Measurements from ENCODE around the gene OBSCN. TPM values are rescaled to one million over a fixed set of nuclear protein-coding genes. Genes with fewer than 3 reads are reported as not detected.

OBSCN gene
- total and polyA plus RNA-seq, 2 donors (not counting 1 experiment from before 2014, with no cell fraction given), result 10.0 to 63.9 TPM

GRCh38 chr1:228364068-228364705, 156.3 kb downstream of the OBSCN start:
- TF ChIP-seq, protein P1, sequence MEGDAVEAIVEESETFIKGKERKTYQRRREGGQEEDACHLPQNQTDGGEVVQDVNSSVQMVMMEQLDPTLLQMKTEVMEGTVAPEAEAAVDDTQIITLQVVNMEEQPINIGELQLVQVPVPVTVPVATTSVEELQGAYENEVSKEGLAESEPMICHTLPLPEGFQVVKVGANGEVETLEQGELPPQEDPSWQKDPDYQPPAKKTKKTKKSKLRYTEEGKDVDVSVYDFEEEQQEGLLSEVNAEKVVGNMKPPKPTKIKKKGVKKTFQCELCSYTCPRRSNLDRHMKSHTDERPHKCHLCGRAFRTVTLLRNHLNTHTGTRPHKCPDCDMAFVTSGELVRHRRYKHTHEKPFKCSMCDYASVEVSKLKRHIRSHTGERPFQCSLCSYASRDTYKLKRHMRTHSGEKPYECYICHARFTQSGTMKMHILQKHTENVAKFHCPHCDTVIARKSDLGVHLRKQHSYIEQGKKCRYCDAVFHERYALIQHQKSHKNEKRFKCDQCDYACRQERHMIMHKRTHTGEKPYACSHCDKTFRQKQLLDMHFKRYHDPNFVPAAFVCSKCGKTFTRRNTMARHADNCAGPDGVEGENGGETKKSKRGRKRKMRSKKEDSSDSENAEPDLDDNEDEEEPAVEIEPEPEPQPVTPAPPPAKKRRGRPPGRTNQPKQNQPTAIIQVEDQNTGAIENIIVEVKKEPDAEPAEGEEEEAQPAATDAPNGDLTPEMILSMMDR (IDR thresholded peaks at IDR 0.05), result no peak
- no peak for TF ChIP-seq EZH2 (IDR thresholded peaks at IDR 0.05; ENCODE audit: borderline replicate concordance, insufficient read depth, low read depth, low read length, poor library complexity, severe bottlenecking)
- H3K79me2 ChIP-seq (ENCODE audit: control insufficient read depth, insufficient read depth, low read length), result no peaks in the 10 kb centered on the region
- intact Hi-C loops (cut with micrococcal nuclease), result no loop called here
- DNase-seq, result no peak
- H3K9me3 ChIP-seq (ENCODE audit: control extremely low read depth in 1 of 3, control insufficient read depth in 2 of 3, insufficient read depth in 1 of 3, low read length in 2 of 3), result no peaks in the 10 kb centered on the region
- H3K36me3 ChIP-seq (replicated peaks in 1 of 2; ENCODE audit: control extremely low read depth in 1 of 2, control insufficient read depth in 1 of 2, extremely low read depth in 1 of 2, insufficient read depth in 2 of 2, low read length in 1 of 2), result no peaks in the 10 kb centered on the region
- no peak overlapping the region for H3K27ac ChIP-seq (ENCODE audit: low read length in 2 of 2)
- POLR2A ChIA-PET, result no interaction called here
- H3K9ac ChIP-seq (ENCODE audit: low read length), result no peak overlapping the region
- H4K20me1 ChIP-seq (ENCODE audit: control insufficient read depth, insufficient read depth, low read length, poor library complexity, severe bottlenecking), result no peaks in the 10 kb centered on the region
- H2AFZ ChIP-seq (ENCODE audit: insufficient read depth, low read depth, low read length, poor library complexity, severe bottlenecking), result no peak overlapping the region
- no peaks in the 10 kb centered on the region for H3K9me3 Mint-ChIP-seq (ENCODE audit: insufficient read depth)
- no peak overlapping the region for H3K4me2 ChIP-seq (replicated peaks; ENCODE audit: low read depth, low read length, poor library complexity, severe bottlenecking)
- CTCF ChIA-PET, result no interaction called here
- no peak overlapping the region for H3K4me3 ChIP-seq (ENCODE audit: control extremely low read depth in 1 of 5, extremely low read depth in 1 of 5, insufficient read depth in 1 of 5, low read depth in 2 of 5, low read length in 4 of 5)
- WGBS (ENCODE audit: insufficient coverage), result 90% methylated on average over 12 of the region's 12 CpGs
- no peak overlapping the region for H3K4me3 Mint-ChIP-seq
- ATAC-seq (ENCODE audit: low read depth), result no peak
- no peaks in the 10 kb centered on the region for H3K4me1 Mint-ChIP-seq
- no peaks in the 10 kb centered on the region for H3K27me3 Mint-ChIP-seq
- H3K4me1 ChIP-seq (ENCODE audit: control insufficient read depth in 2 of 2, insufficient read depth in 2 of 2, low read length in 2 of 2), result no peaks in the 10 kb centered on the region
- no peaks in the 10 kb centered on the region for H3K27me3 ChIP-seq (replicated peaks in 1 of 4; ENCODE audit: control extremely low read depth in 1 of 4, control insufficient read depth in 3 of 4, insufficient read depth in 4 of 4, low read length in 3 of 4)
- no peak overlapping the region for H3K27ac Mint-ChIP-seq

GRCh38 chr1:228364706-228365213, 156.9 kb downstream of the OBSCN start:
- Mint-ChIP-seq H3K4me1 (no peaks in the 10 kb centered on the region), H3K27me3 (no peaks in the 10 kb centered on the region), H3K27ac (no peak overlapping the region), H3K9me3 (ENCODE audit: insufficient read depth) (no peaks in the 10 kb centered on the region), H3K4me3 (no peak overlapping the region)
- ATAC-seq (ENCODE audit: low read depth) (no peak), DNase-seq (no peak)
- no peaks in the 10 kb centered on the region for H3K9me3 ChIP-seq (ENCODE audit: control extremely low read depth in 1 of 3, control insufficient read depth in 2 of 3, insufficient read depth in 1 of 3, low read length in 2 of 3)
- H3K27me3 ChIP-seq (replicated peaks in 1 of 4; ENCODE audit: control extremely low read depth in 1 of 4, control insufficient read depth in 3 of 4, insufficient read depth in 4 of 4, low read length in 3 of 4), result no peaks in the 10 kb centered on the region
- CTCF ChIA-PET, result no interaction called here
- POLR2A ChIA-PET, result no interaction called here
- no peak overlapping the region for H3K4me3 ChIP-seq (ENCODE audit: control extremely low read depth in 1 of 5, extremely low read depth in 1 of 5, insufficient read depth in 1 of 5, low read depth in 2 of 5, low read length in 4 of 5)
- no peaks in the 10 kb centered on the region for H3K79me2 ChIP-seq (ENCODE audit: control insufficient read depth, insufficient read depth, low read length)
- H3K9ac ChIP-seq (ENCODE audit: low read length), result no peak overlapping the region
- intact Hi-C loops (cut with micrococcal nuclease), result no loop called here
- H3K27ac ChIP-seq (ENCODE audit: low read length in 2 of 2), result no peak overlapping the region
- H3K4me2 ChIP-seq (replicated peaks; ENCODE audit: low read depth, low read length, poor library complexity, severe bottlenecking), result no peak overlapping the region
- TF ChIP-seq EZH2 (IDR thresholded peaks at IDR 0.05; ENCODE audit: borderline replicate concordance, insufficient read depth, low read depth, low read length, poor library complexity, severe bottlenecking), result no peak
- TF ChIP-seq, protein P1 (IDR thresholded peaks at IDR 0.05), result no peak
- no peaks in the 10 kb centered on the region for H3K36me3 ChIP-seq (replicated peaks in 1 of 2; ENCODE audit: control extremely low read depth in 1 of 2, control insufficient read depth in 1 of 2, extremely low read depth in 1 of 2, insufficient read depth in 2 of 2, low read length in 1 of 2)
- 89% methylated on average over 18 of the region's 19 CpGs for WGBS (ENCODE audit: insufficient coverage)
- H3K4me1 ChIP-seq (ENCODE audit: control insufficient read depth in 2 of 2, insufficient read depth in 2 of 2, low read length in 2 of 2), result no peaks in the 10 kb centered on the region
- no peak overlapping the region for H2AFZ ChIP-seq (ENCODE audit: insufficient read depth, low read depth, low read length, poor library complexity, severe bottlenecking)
- H4K20me1 ChIP-seq (ENCODE audit: control insufficient read depth, insufficient read depth, low read length, poor library complexity, severe bottlenecking), result no peaks in the 10 kb centered on the region
